ENCODE results near the gene COL3A1. TPM values are rescaled to one million over a fixed set of nuclear protein-coding genes. Genes with fewer than 3 reads are reported as not detected.

The COL3A1 gene
- total and polyA plus RNA-seq, 2 of the 8 experiments (the other 6 are each of a cell fraction or from before 2014, with no cell fraction given): 0.07 to 0.11 TPM

DNA sequence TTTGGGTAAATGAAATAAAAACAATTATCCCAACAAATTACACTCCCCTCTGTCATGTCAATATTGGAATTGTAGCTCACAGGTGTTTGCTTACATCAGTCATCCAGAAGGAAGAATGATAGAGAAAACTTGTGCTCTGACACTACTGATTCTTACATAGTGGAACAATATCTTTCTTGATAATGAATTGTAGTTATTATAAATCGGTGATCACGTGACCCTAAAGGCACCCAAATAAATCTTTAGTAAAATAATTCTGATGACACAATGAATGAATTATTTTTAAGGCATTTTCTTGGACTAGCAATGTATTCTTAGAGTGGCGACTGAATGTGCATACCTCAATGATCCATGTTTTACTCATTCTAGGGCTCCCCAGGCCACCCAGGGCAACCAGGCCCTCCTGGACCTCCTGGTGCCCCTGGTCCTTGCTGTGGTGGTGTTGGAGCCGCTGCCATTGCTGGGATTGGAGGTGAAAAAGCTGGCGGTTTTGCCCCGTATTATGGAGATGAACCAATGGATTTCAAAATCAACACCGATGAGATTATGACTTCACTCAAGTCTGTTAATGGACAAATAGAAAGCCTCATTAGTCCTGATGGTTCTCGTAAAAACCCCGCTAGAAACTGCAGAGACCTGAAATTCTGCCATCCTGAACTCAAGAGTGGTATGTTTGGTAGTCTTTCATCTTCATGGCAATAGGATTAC is 34.5 kb downstream of the COL3A1 start:
- Histone ChIP-seq H3K18ac (ENCODE audit: extremely low read depth, low read length) (no peak overlapping the region), H2BK120ac (replicated peaks; ENCODE audit: low read depth, low read length) (no peak overlapping the region), H4K8ac (ENCODE audit: extremely low read depth, insufficient read depth, low read length) (no peak overlapping the region), H2BK5ac (ENCODE audit: low read depth, low read length) (no peak overlapping the region), H2AK5ac (ENCODE audit: low read depth, low read length) (no peak overlapping the region), H3K4me2 (ENCODE audit: insufficient read depth in 1 of 2, low read depth in 2 of 2, low read length in 2 of 2) (no peak overlapping the region), H4K5ac (ENCODE audit: insufficient read length, low read depth, low read length) (no peak overlapping the region), H2AFZ (ENCODE audit: low read length) (no peak overlapping the region), H3K23me2 (ENCODE audit: low read depth, low read length) (no peaks in the 10 kb centered on the region), H3K27ac (ENCODE audit: low read depth, low read length) (no peak overlapping the region), H3K14ac (ENCODE audit: insufficient read length) (no peak overlapping the region), H2BK20ac (ENCODE audit: low read length) (no peak overlapping the region), H3K36me3 (ENCODE audit: control insufficient read depth in 2 of 4, insufficient read depth in 4 of 4, low read length in 3 of 4) (no peaks in the 10 kb centered on the region), H3K27me3 (replicated peaks in 1 of 4; ENCODE audit: control insufficient read depth in 3 of 4, extremely low read depth in 1 of 4, insufficient read depth in 3 of 4, low read length in 3 of 4) (no peaks in the 10 kb centered on the region), H2BK12ac (ENCODE audit: low read depth, low read length) (no peak overlapping the region), H3K4me1 (replicated peaks in 1 of 4; ENCODE audit: control insufficient read depth in 3 of 4, insufficient read depth in 4 of 4, low read length in 3 of 4) (no peaks in the 10 kb centered on the region), H3K56ac (replicated peaks; ENCODE audit: insufficient read length, low read depth, low read length) (no peak overlapping the region), H3K4ac (replicated peaks; ENCODE audit: insufficient read length, low read depth, low read length) (no peak overlapping the region), H3K23ac (ENCODE audit: insufficient read length) (no peak overlapping the region), H4K91ac (replicated peaks; ENCODE audit: insufficient read length, low read length) (no peak overlapping the region), H2BK15ac (ENCODE audit: low read length) (no peak overlapping the region), H3K4me3 (ENCODE audit: extremely low read depth in 1 of 4, insufficient read depth in 2 of 4, low read depth in 3 of 4, low read length in 4 of 4) (no peak overlapping the region), H3K9me3 (ENCODE audit: insufficient read depth in 2 of 2, low read depth in 1 of 2, low read length in 1 of 2) (no peaks in the 10 kb centered on the region), H3K79me1 (ENCODE audit: low read depth, low read length) (no peaks in the 10 kb centered on the region), H3K79me2 (ENCODE audit: control insufficient read depth in 1 of 2, insufficient read depth in 2 of 2, low read length in 2 of 2) (no peaks in the 10 kb centered on the region), H4K20me1 (replicated peaks in 1 of 2; ENCODE audit: control insufficient read depth in 1 of 2, insufficient read depth in 2 of 2, low read length in 2 of 2) (no peaks in the 10 kb centered on the region), H3K9ac (replicated peaks in 1 of 4; ENCODE audit: extremely low read depth in 1 of 4, low read depth in 3 of 4, low read length in 3 of 4) (no peak overlapping the region)
- CTCF ChIA-PET (ENCODE audit: partially characterized antibody): interaction anchor here (1.4 kb wide), 1 partner anchor 15 kb away, joined by 6 read pairs; no protein-coding TSS in a partner anchor
- WGBS, 2 experiments (ENCODE audit: extremely low coverage in 1 of 2, insufficient coverage in 1 of 2, insufficient read length in 1 of 2, insufficient replicate concordance in 2 of 2, low coverage in 1 of 2, low lambda C conversion rate in 2 of 2, missing lambda C conversion rate in 1 of 2): 94% methylated on average over 9 of the region's 9 CpGs; no CpG with 5 or more reads in 1 of the 2 experiments
- DNase-seq (ENCODE audit: low read depth in 1 of 2, low spot score in 2 of 2) (no peak), FAIRE-seq (no peak)
- no peak for TF ChIP-seq TAF7 (optimal IDR thresholded peaks at IDR 0.05; ENCODE audit: borderline replicate concordance, low read depth, low read length)
- no peak for TF ChIP-seq GTF2F1 (IDR thresholded peaks at IDR 0.05; ENCODE audit: borderline replicate concordance, low read depth, low read length)
- no peak for TF ChIP-seq ZNF274 (IDR thresholded peaks at IDR 0.05; ENCODE audit: borderline replicate concordance, extremely low read depth, low read length)
- no peak for TF ChIP-seq POLR2AphosphoS5 (IDR thresholded peaks at IDR 0.05; ENCODE audit: low read depth, low read length)
- TF ChIP-seq, protein P1, sequence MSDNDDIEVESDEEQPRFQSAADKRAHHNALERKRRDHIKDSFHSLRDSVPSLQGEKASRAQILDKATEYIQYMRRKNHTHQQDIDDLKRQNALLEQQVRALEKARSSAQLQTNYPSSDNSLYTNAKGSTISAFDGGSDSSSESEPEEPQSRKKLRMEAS (IDR thresholded peaks at IDR 0.05): no peak
- no peak for TF ChIP-seq BCL11A (IDR thresholded peaks at IDR 0.05; ENCODE audit: low read depth in 2 of 2, low read length in 2 of 2)
- TF ChIP-seq, protein P2, sequence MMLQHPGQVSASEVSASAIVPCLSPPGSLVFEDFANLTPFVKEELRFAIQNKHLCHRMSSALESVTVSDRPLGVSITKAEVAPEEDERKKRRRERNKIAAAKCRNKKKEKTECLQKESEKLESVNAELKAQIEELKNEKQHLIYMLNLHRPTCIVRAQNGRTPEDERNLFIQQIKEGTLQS (IDR thresholded peaks at IDR 0.05; ENCODE audit: insufficient read depth, low read depth, low read length): no peak
- TF ChIP-seq KDM1A (IDR thresholded peaks at IDR 0.05; ENCODE audit: borderline replicate concordance, low read length): no peak
- TF ChIP-seq TBP (IDR thresholded peaks at IDR 0.05; ENCODE audit: low read depth, low read length): no peak
- no peak for TF ChIP-seq BACH1 (IDR thresholded peaks at IDR 0.05; ENCODE audit: low read length)
- POLR2A ChIA-PET (ENCODE audit: partially characterized antibody): no interaction called here

Measured in H1 (cell line).